ENCODE data around the gene CEACAM1. TPM values are rescaled to one million over a fixed set of nuclear protein-coding genes. Genes with fewer than 3 reads are reported as not detected.

CEACAM1 gene
- total RNA-seq, 1 experiment from 2014 or later, result 1.5 TPM

DNA sequence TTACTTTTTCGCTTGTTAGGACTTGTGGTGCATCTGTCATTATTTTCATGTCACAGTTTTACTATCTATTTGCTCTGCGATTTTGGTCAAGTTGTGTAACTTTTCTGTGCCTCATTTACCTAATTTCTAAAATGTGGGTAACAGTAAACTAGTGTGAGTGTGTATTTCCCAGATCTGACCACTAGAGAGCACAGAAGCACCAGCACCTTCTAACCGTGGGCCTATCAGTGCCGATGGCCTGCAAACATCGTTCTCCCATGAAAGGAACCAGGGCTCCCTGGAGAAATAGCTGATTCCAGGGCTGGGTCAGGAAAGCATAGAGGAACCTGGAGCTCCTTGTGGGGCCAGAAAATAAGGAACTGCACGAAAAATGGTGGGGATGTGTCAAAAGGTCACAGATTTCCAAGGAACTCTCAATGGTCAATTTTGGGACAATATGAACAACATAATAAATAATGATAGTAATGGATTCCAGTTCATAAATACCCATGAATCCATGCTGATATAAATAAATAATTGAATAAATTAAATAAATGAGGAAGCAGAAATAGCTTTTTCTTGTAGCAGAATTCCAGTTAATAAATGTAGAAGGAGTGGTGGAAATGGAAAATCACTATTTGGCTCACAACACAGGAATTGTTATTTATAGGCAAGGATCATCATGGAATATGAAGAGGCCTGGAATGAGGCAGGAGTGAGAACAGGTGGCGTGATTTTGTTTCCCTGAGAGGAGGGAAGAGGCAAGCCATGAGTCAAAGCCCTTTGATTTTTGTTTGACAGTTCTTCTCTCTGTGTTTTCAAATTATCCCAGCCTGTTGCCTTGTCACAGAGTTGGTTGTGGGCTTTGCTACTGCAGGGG is 35.3 kb upstream of the CEACAM1 start:
- no peak overlapping the region for H2BK5ac ChIP-seq (ENCODE audit: insufficient read length, low read length)
- no peak overlapping the region for H4K8ac ChIP-seq (replicated peaks; ENCODE audit: insufficient read length, low read depth, low read length)
- H3K9me3 Mint-ChIP-seq, result no peaks in the 10 kb centered on the region
- H3K27me3 Mint-ChIP-seq (ENCODE audit: low read depth), result peaks cover 38% of the 10 kb centered on the region
- H3K9ac ChIP-seq (ENCODE audit: extremely low read depth, insufficient read length, low read length), result no peak overlapping the region
- H3K79me2 ChIP-seq (ENCODE audit: insufficient read depth, low read length), result no peaks in the 10 kb centered on the region
- H3K14ac ChIP-seq (ENCODE audit: insufficient read depth, low read length), result no peak overlapping the region
- no peak overlapping the region for H3K4ac ChIP-seq (ENCODE audit: low read depth, low read length)
- peak; percentile 61 for DNase-seq
- no peaks in the 10 kb centered on the region for H3K23me2 ChIP-seq (ENCODE audit: insufficient read length, low read depth, low read length, poor library complexity, severe bottlenecking)
- TF ChIP-seq, protein P1, sequence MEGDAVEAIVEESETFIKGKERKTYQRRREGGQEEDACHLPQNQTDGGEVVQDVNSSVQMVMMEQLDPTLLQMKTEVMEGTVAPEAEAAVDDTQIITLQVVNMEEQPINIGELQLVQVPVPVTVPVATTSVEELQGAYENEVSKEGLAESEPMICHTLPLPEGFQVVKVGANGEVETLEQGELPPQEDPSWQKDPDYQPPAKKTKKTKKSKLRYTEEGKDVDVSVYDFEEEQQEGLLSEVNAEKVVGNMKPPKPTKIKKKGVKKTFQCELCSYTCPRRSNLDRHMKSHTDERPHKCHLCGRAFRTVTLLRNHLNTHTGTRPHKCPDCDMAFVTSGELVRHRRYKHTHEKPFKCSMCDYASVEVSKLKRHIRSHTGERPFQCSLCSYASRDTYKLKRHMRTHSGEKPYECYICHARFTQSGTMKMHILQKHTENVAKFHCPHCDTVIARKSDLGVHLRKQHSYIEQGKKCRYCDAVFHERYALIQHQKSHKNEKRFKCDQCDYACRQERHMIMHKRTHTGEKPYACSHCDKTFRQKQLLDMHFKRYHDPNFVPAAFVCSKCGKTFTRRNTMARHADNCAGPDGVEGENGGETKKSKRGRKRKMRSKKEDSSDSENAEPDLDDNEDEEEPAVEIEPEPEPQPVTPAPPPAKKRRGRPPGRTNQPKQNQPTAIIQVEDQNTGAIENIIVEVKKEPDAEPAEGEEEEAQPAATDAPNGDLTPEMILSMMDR (conservative IDR thresholded peaks at IDR 0.05), result peak; percentile 75
- no peak overlapping the region for H3K56ac ChIP-seq (ENCODE audit: insufficient read length, low read depth, low read length)
- H3T11ph ChIP-seq (ENCODE audit: low read length), result no peak overlapping the region
- H3K23ac ChIP-seq (ENCODE audit: insufficient read length, low read depth, low read length), result no peak overlapping the region
- no peaks in the 10 kb centered on the region; a peak in 1 of 7 replicates for H3K36me3 Mint-ChIP-seq (ENCODE audit: insufficient read depth in 1 of 3, low read depth in 3 of 3)
- H3K27ac ChIP-seq (ENCODE audit: insufficient read length, low read depth, low read length), result no peak overlapping the region
- no peak overlapping the region for H3K18ac ChIP-seq (ENCODE audit: insufficient read length, low read depth, low read length)
- H2BK12ac ChIP-seq (ENCODE audit: insufficient read length, low read depth, low read length), result no peak overlapping the region
- WGBS (ENCODE audit: extremely low coverage, insufficient read length, low lambda C conversion rate), result no CpG with 5 or more reads among the region's 7 CpGs
- H3K4me2 ChIP-seq (ENCODE audit: insufficient read depth, insufficient read length, low read length), result no peak overlapping the region
- peaks cover 10 to 13% of the 10 kb centered on the region in 2 experiments for H3K4me1 Mint-ChIP-seq
- no peak overlapping the region for H4K5ac ChIP-seq (ENCODE audit: insufficient read length, low read depth, low read length)
- H3K27ac Mint-ChIP-seq, result no peak overlapping the region
- no peaks in the 10 kb centered on the region for H4K20me1 ChIP-seq (ENCODE audit: control insufficient read depth, insufficient read depth, insufficient read length)
- peaks cover under 1% of the 10 kb centered on the region; the same call in 1 of the 2 replicates for H3K4me1 ChIP-seq (ENCODE audit: insufficient read depth, low read length)
- H2AK5ac ChIP-seq (ENCODE audit: insufficient read length, low read length), result no peak overlapping the region
- H2BK120ac ChIP-seq (ENCODE audit: low read depth, low read length, poor library complexity, severe bottlenecking), result no peak overlapping the region
- no peaks in the 10 kb centered on the region for H3K9me3 ChIP-seq (ENCODE audit: control insufficient read depth, low read depth, low read length)
- H3K4me3 Mint-ChIP-seq, result no peak overlapping the region; a peak in 1 of 5 replicates
- H2BK15ac ChIP-seq (ENCODE audit: low read depth, low read length), result no peak overlapping the region
- no peak overlapping the region for H2BK20ac ChIP-seq (ENCODE audit: low read depth, low read length, poor library complexity, severe bottlenecking)
- H2AFZ ChIP-seq (ENCODE audit: low read length), result no peak overlapping the region
- H4K91ac ChIP-seq (ENCODE audit: insufficient read length, low read depth, low read length), result no peak overlapping the region
- no peaks in the 10 kb centered on the region for H3K79me1 ChIP-seq (ENCODE audit: insufficient read depth, low read depth, low read length, poor library complexity, severe bottlenecking)
- H3K27me3 ChIP-seq (ENCODE audit: insufficient read depth, low read length), result no peaks in the 10 kb centered on the region
